HCT116 (cell line): ENCODE data around the gene IL15RA. TPM values are rescaled to one million over a fixed set of nuclear protein-coding genes. Genes with fewer than 3 reads are reported as not detected.

ENCODE experiments used
- ATAC-seq: fragments of 200-7000 bp; cut with Tn5 transposase; 2 replicates; pipeline ENCODE4 v1.9.1; 2020; ENCODE audit warnings: mild to moderate bottlenecking, moderate library complexity
- BruUV-seq: library from RNA; stranded (reverse); fragments of 400-500 nt; replicated peaks from 2 replicates; lab custom pipeline; 2021; lab: Mats Ljungman, UMichigan
- CTCF ChIA-PET: fragments of 300-600 bp; sonication (Branson Sonifier 250); formaldehyde crosslinking; loops from one replicate; lab custom pipeline; 2021; ENCODE audit warnings: antibody characterized with exemption; lab: Charles Lee
- POLR2A ChIA-PET: fragments of 300-600, 350-600 bp; sonication (Branson Sonifier 250); formaldehyde crosslinking; loops from one replicate; lab custom pipeline; 2021; ENCODE audit warnings: antibody characterized with exemption; lab: Charles Lee
- RAD21 ChIA-PET, 2 experiments: fragments of 300-600 bp; sonication (Branson Sonifier 250); formaldehyde crosslinking; loops; one replicate each; lab custom pipeline; 2023; ENCODE audit warnings: low total read pairs in 2 of 2; ENCODE audit not compliant: uncharacterized antibody in 2 of 2, unreplicated experiment in 2 of 2, low non-redundant PET in 1 of 2; lab: Charles Lee
- DNase-seq: peaks from one replicate; pipeline ENCODE4 v3.0.0-alpha.2; 2010; ENCODE audit warnings: low read depth, low spot score
- H2AFZ ChIP-seq: fragments of 200-600 bp; shearing (Covaris generic), sonication (generic); 2 replicates; pipeline ENCODE4 v1.6.1; 2017; ENCODE audit warnings: low read depth, mixed run types, mixed read lengths, antibody characterized with exemption, low read length; ENCODE audit not compliant: poor library complexity, severe bottlenecking
- H3K27ac ChIP-seq: 2 replicates; pipeline ENCODE4 v1.5.1; 2012; ENCODE audit warnings: low read depth, low read length
- H3K27me3 ChIP-seq: fragments of 200-600 bp; sonication (generic); 2 replicates; pipeline ENCODE4 v1.6.1; 2016; ENCODE audit warnings: mixed run types, low read length, mixed read lengths; ENCODE audit not compliant: insufficient read depth
- H3K36me3 ChIP-seq, 2 experiments: fragments of 200-500 bp in 1 of 2; fragments of 200-600 bp in 1 of 2; sonication (Bioruptor generic) in 1 of 2; sonication (generic) in 1 of 2; 2 replicates each; pipeline versions ENCODE4 v1.5.1 to v1.6.1; 2014 to 2016; ENCODE audit warnings: low read length in 2 of 2, inconsistent platforms in 1 of 2, mixed read lengths in 1 of 2, mixed run types in 1 of 2; ENCODE audit not compliant: insufficient read depth in 2 of 2, control insufficient read depth in 1 of 2
- H3K4me1 ChIP-seq, 2 experiments: fragments of 200-600 bp in 1 of 2; sonication (generic) in 1 of 2; 2 replicates each; pipeline versions ENCODE4 v1.5.1 to v1.6.1; 2012 to 2017; ENCODE audit warnings: low read length in 2 of 2, inconsistent platforms in 1 of 2, mild to moderate bottlenecking in 1 of 2, mixed read lengths in 1 of 2, mixed run types in 1 of 2, moderate library complexity in 1 of 2; ENCODE audit not compliant: insufficient read depth in 2 of 2, control insufficient read depth in 1 of 2
- H3K4me2 ChIP-seq: fragments of 200-600 bp; sonication (generic); 2 replicates; pipeline ENCODE4 v1.6.1; 2017; ENCODE audit warnings: mixed run types, low read length, mixed read lengths
- H3K4me3 ChIP-seq, 2 experiments: fragments of 200-600 bp in 1 of 2; sonication (generic) in 1 of 2; replicated peaks in 1 of 2; 2 replicates each; pipeline ENCODE4 v1.5.1; 2011 to 2016; ENCODE audit warnings: low read length in 2 of 2, control low read depth in 1 of 2, low read depth in 1 of 2, mild to moderate bottlenecking in 1 of 2, mixed read lengths in 1 of 2, mixed run types in 1 of 2
- H3K79me2 ChIP-seq: fragments of 200-600 bp; sonication (generic); 2 replicates; pipeline ENCODE4 v1.6.1; 2017; ENCODE audit warnings: mild to moderate bottlenecking, mixed run types, low read length, moderate library complexity, mixed read lengths; ENCODE audit not compliant: insufficient read depth
- H3K9ac ChIP-seq: fragments of 200-600 bp; sonication (generic); 2 replicates; pipeline ENCODE4 v1.6.1; 2016; ENCODE audit warnings: low read length, mixed read lengths
- H3K9me2 ChIP-seq: fragments of 200-600 bp; sonication (generic), shearing (Covaris generic); 2 replicates; pipeline ENCODE4 v1.6.1; 2017; ENCODE audit warnings: mixed run types, mild to moderate bottlenecking, moderate library complexity; ENCODE audit not compliant: insufficient read depth
- H3K9me3 ChIP-seq, 2 experiments: fragments of 200-500 bp in 1 of 2; fragments of 200-600 bp in 1 of 2; sonication (Bioruptor generic) in 1 of 2; sonication (generic) in 1 of 2; 2 replicates each; pipeline ENCODE4 v1.6.1; 2014 to 2017; ENCODE audit warnings: low read length in 2 of 2, mixed read lengths in 2 of 2, inconsistent platforms in 1 of 2, low read depth in 1 of 2, mild to moderate bottlenecking in 1 of 2, mixed run types in 1 of 2, moderate library complexity in 1 of 2; ENCODE audit not compliant: control insufficient read depth in 1 of 2, insufficient read depth in 1 of 2
- H4K20me1 ChIP-seq: fragments of 200-600 bp; sonication (generic), shearing (Covaris generic); 2 replicates; pipeline ENCODE4 v1.6.1; 2017; ENCODE audit warnings: mixed run types, mild to moderate bottlenecking, moderate library complexity; ENCODE audit not compliant: insufficient read depth
- CBX3 ChIP-seq: IDR thresholded peaks from 2 replicates; pipeline ENCODE4 v1.6.1; 2012; ENCODE audit warnings: low read depth
- CEBPB ChIP-seq: IDR thresholded peaks from 2 replicates; pipeline ENCODE4 v1.6.1; 2012; ENCODE audit warnings: low read depth
- EGR1 ChIP-seq: IDR thresholded peaks from 2 replicates; pipeline ENCODE4 v1.6.1; 2012; ENCODE audit warnings: low read depth
- ELF1 ChIP-seq: IDR thresholded peaks from 2 replicates; pipeline ENCODE4 v1.6.1; 2012; ENCODE audit warnings: low read depth, borderline replicate concordance
- EZH2 ChIP-seq: fragments of 200-600 bp; sonication (generic); IDR thresholded peaks from 2 replicates; pipeline ENCODE4 v1.6.1; 2017; ENCODE audit warnings: antibody characterized with exemption, mixed run types
- EZH2phosphoT487 ChIP-seq: fragments of 200-600 bp; IDR thresholded peaks from 2 replicates; pipeline ENCODE4 v1.6.1; 2018; ENCODE audit warnings: antibody characterized with exemption, borderline replicate concordance
- FOSL1 ChIP-seq: IDR thresholded peaks from 2 replicates; pipeline ENCODE4 v1.6.1; 2012; ENCODE audit warnings: low read depth
- JUND ChIP-seq: IDR thresholded peaks from 2 replicates; pipeline ENCODE4 v1.6.1; 2012
- POLR2A ChIP-seq: IDR thresholded peaks from 2 replicates; pipeline ENCODE4 v1.7.0; 2011; ENCODE audit warnings: borderline replicate concordance; ENCODE audit not compliant: insufficient read depth, insufficient read length; ENCODE audit errors: extremely low read depth
- POLR2AphosphoS5 ChIP-seq: IDR thresholded peaks from 2 replicates; pipeline ENCODE4 v1.6.1; 2011; ENCODE audit warnings: mild to moderate bottlenecking, low read depth, low read length, moderate library complexity
- RAD21 ChIP-seq: IDR thresholded peaks from 2 replicates; pipeline ENCODE4 v1.6.1; 2012; ENCODE audit warnings: low read depth, mild to moderate bottlenecking
- SIN3A ChIP-seq: IDR thresholded peaks from 2 replicates; pipeline ENCODE4 v1.6.1; 2012; ENCODE audit warnings: low read depth
- SRF ChIP-seq: IDR thresholded peaks from 2 replicates; pipeline ENCODE4 v1.6.1; 2012; ENCODE audit warnings: low read depth
- ZFX ChIP-seq: fragments of 450-650 bp; IDR thresholded peaks from 2 replicates; pipeline ENCODE4 v1.6.1; 2017
- ZNF274 ChIP-seq: fragments of 200-500 bp; sonication (Bioruptor generic); IDR thresholded peaks from 2 replicates; pipeline ENCODE4 v1.6.1; 2014; ENCODE audit warnings: mild to moderate bottlenecking, low read depth, low read length, inconsistent platforms
- intact Hi-C: fragments of 100-400 bp; cut with micrococcal nuclease; formaldehyde crosslinking; loops from 2 replicates; pipeline ENCODE4 v1.10.0; 2022
- total RNA-seq: library from RNA; stranded (reverse); gene quantifications from one replicate; pipeline ENCODE4 v1.2.1, GENCODE V29; 2021; ENCODE audit not compliant: unreplicated experiment
- TF ChIP-seq, protein P1 (sequence below): IDR thresholded peaks from 2 replicates; pipeline ENCODE4 v1.6.1; 2012
- TF ChIP-seq, protein P2 (sequence below), 3 experiments: fragments of 200-600 bp in 1 of 3; sonication (generic) in 1 of 3; IDR thresholded peaks in 2 of 3; conservative IDR thresholded peaks in 1 of 3; 2 replicates each; pipeline ENCODE4 v1.5.1; 2012 to 2017; ENCODE audit warnings: low read depth in 2 of 3, low read length in 2 of 3, antibody characterized with exemption in 1 of 3, borderline replicate concordance in 1 of 3, control low read depth in 1 of 3, mild to moderate bottlenecking in 1 of 3, mixed read lengths in 1 of 3, mixed run types in 1 of 3, moderate library complexity in 1 of 3; ENCODE audit not compliant: insufficient read depth in 1 of 3
- TF ChIP-seq, protein P3 (sequence below): IDR thresholded peaks from 2 replicates; pipeline ENCODE4 v1.6.1; 2012; ENCODE audit warnings: low read depth

The IL15RA gene
- total RNA-seq, 1 experiment from 2014 or later, result 10.5 TPM

GRCh38 chr10:5977471-5978229 lies at the start of gene IL15RA (continued):
- no peak for TF ChIP-seq ZNF274
- TF ChIP-seq ZFX, result peak; percentile 67; the same call in 1 of the 2 replicates
- TF ChIP-seq FOSL1, result peak; percentile 81
- peak; percentile 63 for TF ChIP-seq JUND
- no peak for TF ChIP-seq EZH2
- TF ChIP-seq POLR2AphosphoS5, result peak; percentile 36; the same call in 1 of the 2 replicates
- TF ChIP-seq EZH2phosphoT487, result no peak
- no peak for TF ChIP-seq CEBPB
- no peak for TF ChIP-seq ELF1

DNA sequence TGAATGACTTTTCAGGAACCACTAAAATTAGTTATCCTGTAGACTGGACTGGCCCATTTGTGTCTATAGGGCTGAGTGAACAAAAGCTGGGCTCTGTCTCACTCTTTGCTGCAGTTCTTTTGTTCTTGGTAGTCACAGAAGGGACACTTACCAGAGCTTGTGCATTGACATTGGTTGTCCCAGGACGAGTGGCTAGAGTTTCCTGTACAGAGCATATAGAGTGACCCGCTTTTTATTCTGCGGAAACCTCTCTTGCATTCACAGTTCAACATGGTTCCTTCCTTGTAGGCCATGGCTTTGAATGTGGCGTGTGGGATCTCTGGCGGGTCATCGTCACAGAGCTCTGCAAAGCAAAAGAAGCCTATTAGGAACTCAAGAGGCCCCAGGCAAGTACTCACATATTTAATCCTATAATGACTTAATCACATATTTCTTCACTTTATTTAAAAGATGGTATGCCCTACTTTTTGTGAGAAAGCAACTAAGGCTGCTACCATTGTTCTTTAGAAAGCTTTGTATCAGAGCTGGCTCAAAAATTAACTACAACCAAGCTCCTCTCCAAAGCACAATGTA lies 48.4 kb upstream of the IL15RA start:
- H3K27ac ChIP-seq, result no peak overlapping the region
- no peak overlapping the region for H3K9ac ChIP-seq
- no TSS peak for BruUV-seq
- ChIA-PET POLR2A (no interaction called here), RAD21 (no interaction called here), CTCF (no interaction called here)
- intact Hi-C loops, result no loop called here
- no peak overlapping the region for H3K4me2 ChIP-seq
- no peaks in the 10 kb centered on the region for H3K36me3 ChIP-seq
- H2AFZ ChIP-seq, result no peak overlapping the region
- no peaks in the 10 kb centered on the region for H3K9me2 ChIP-seq
- no peak overlapping the region for H3K4me3 ChIP-seq
- TF ChIP-seq, protein P1, sequence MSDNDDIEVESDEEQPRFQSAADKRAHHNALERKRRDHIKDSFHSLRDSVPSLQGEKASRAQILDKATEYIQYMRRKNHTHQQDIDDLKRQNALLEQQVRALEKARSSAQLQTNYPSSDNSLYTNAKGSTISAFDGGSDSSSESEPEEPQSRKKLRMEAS, result no peak
- TF ChIP-seq EGR1 (no peak), JUND (no peak), SIN3A (no peak), POLR2A (no peak), RAD21 (no peak), POLR2AphosphoS5 (no peak), CBX3 (no peak), SRF (no peak), FOSL1 (no peak)
- TF ChIP-seq, protein P2, sequence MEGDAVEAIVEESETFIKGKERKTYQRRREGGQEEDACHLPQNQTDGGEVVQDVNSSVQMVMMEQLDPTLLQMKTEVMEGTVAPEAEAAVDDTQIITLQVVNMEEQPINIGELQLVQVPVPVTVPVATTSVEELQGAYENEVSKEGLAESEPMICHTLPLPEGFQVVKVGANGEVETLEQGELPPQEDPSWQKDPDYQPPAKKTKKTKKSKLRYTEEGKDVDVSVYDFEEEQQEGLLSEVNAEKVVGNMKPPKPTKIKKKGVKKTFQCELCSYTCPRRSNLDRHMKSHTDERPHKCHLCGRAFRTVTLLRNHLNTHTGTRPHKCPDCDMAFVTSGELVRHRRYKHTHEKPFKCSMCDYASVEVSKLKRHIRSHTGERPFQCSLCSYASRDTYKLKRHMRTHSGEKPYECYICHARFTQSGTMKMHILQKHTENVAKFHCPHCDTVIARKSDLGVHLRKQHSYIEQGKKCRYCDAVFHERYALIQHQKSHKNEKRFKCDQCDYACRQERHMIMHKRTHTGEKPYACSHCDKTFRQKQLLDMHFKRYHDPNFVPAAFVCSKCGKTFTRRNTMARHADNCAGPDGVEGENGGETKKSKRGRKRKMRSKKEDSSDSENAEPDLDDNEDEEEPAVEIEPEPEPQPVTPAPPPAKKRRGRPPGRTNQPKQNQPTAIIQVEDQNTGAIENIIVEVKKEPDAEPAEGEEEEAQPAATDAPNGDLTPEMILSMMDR (IDR thresholded peaks at IDR 0.05 in 2 of 3, conservative IDR thresholded peaks at IDR 0.05 in 1 of 3; ENCODE audit: borderline replicate concordance in 1 of 3, insufficient read depth in 1 of 3, low read depth in 2 of 3, low read length in 2 of 3), result no peak
- TF ChIP-seq, protein P3, sequence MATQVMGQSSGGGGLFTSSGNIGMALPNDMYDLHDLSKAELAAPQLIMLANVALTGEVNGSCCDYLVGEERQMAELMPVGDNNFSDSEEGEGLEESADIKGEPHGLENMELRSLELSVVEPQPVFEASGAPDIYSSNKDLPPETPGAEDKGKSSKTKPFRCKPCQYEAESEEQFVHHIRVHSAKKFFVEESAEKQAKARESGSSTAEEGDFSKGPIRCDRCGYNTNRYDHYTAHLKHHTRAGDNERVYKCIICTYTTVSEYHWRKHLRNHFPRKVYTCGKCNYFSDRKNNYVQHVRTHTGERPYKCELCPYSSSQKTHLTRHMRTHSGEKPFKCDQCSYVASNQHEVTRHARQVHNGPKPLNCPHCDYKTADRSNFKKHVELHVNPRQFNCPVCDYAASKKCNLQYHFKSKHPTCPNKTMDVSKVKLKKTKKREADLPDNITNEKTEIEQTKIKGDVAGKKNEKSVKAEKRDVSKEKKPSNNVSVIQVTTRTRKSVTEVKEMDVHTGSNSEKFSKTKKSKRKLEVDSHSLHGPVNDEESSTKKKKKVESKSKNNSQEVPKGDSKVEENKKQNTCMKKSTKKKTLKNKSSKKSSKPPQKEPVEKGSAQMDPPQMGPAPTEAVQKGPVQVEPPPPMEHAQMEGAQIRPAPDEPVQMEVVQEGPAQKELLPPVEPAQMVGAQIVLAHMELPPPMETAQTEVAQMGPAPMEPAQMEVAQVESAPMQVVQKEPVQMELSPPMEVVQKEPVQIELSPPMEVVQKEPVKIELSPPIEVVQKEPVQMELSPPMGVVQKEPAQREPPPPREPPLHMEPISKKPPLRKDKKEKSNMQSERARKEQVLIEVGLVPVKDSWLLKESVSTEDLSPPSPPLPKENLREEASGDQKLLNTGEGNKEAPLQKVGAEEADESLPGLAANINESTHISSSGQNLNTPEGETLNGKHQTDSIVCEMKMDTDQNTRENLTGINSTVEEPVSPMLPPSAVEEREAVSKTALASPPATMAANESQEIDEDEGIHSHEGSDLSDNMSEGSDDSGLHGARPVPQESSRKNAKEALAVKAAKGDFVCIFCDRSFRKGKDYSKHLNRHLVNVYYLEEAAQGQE, result no peak
- ATAC-seq, result no peak
- no peaks in the 10 kb centered on the region for H3K4me1 ChIP-seq
- H4K20me1 ChIP-seq, result no peaks in the 10 kb centered on the region
- DNase-seq, result no peak
- H3K9me3 ChIP-seq, result peaks cover 8 to 10% of the 10 kb centered on the region in 2 experiments; a peak in 3 of 4 replicates
- no peaks in the 10 kb centered on the region for H3K27me3 ChIP-seq
- no peaks in the 10 kb centered on the region for H3K79me2 ChIP-seq
